Endothelial cell of umbilical vein (primary cell): ENCODE results near the gene CKS1B. TPM values are rescaled to one million over a fixed set of nuclear protein-coding genes. Genes with fewer than 3 reads are reported as not detected.

Source experiments
- BruUV-seq: library from RNA; stranded (reverse); fragments of 400-500 nt; replicated peaks from 2 replicates; lab custom pipeline; 2021; lab: Mats Ljungman, UMichigan
- CTCF ChIA-PET: fragments of 300-600, 350-600 bp; sonication (Branson Sonifier 250); formaldehyde crosslinking; loops from one replicate; lab custom pipeline; 2021; ENCODE audit warnings: antibody characterized with exemption, inconsistent platforms; lab: Charles Lee
- POLR2A ChIA-PET: fragments of 300-600, 350-600 bp; sonication (Branson Sonifier 250); formaldehyde crosslinking; loops from one replicate; lab custom pipeline; 2021; ENCODE audit warnings: antibody characterized with exemption, inconsistent platforms; lab: Charles Lee
- DNase-seq: peaks from one replicate; pipeline ENCODE4 v3.0.0-alpha.2; 2011; ENCODE audit warnings: low read depth, low spot score
- FAIRE-seq: peaks from 2 replicates; lab custom pipeline; 2011; peaks lifted over from hg19 to GRCh38; lab: Jason Lieb, UNC
- H2AFZ ChIP-seq: 2 replicates; pipeline ENCODE4 v1.6.0; 2012; ENCODE audit warnings: low read depth, low read length, control low read depth, inconsistent platforms
- H3K27ac ChIP-seq: 2 replicates; pipeline ENCODE4 v1.5.1; 2011; ENCODE audit warnings: low read depth, mild to moderate bottlenecking, control low read depth, low read length, moderate library complexity; ENCODE audit not compliant: insufficient read depth
- H3K27me3 ChIP-seq, 2 experiments: 2 replicates each; pipeline versions ENCODE4 v1.6.0 to v1.6.1; 2011; ENCODE audit warnings: low read length in 2 of 2, mixed read lengths in 1 of 2; ENCODE audit not compliant: control insufficient read depth in 2 of 2, insufficient read depth in 2 of 2
- H3K36me3 ChIP-seq, 2 experiments: 2 replicates in 1 of 2; 3 replicates in 1 of 2; pipeline ENCODE4 v1.5.1; 2011; ENCODE audit warnings: low read length in 2 of 2, mild to moderate bottlenecking in 1 of 2, moderate library complexity in 1 of 2; ENCODE audit not compliant: control insufficient read depth in 2 of 2, insufficient read depth in 2 of 2; ENCODE audit errors: extremely low read depth in 1 of 2
- H3K4me1 ChIP-seq: 3 replicates; pipeline ENCODE4 v1.5.1; 2011; ENCODE audit warnings: mild to moderate bottlenecking, low read length; ENCODE audit not compliant: control insufficient read depth, insufficient read depth; ENCODE audit errors: extremely low read depth
- H3K4me2 ChIP-seq: 2 replicates; pipeline ENCODE4 v1.6.1; 2011; ENCODE audit warnings: low read length, control low read depth, mixed read lengths; ENCODE audit not compliant: insufficient read depth
- H3K4me3 ChIP-seq, 3 experiments: fragments of 200-600 bp in 1 of 3; sonication (generic), shearing (Covaris generic) in 1 of 3; replicated peaks in 1 of 3; 2 replicates each; pipeline ENCODE4 v1.5.1; 2011 to 2016; ENCODE audit warnings: control low read depth in 3 of 3, low read length in 3 of 3, mild to moderate bottlenecking in 2 of 3, inconsistent platforms in 1 of 3, low read depth in 1 of 3, moderate library complexity in 1 of 3; ENCODE audit not compliant: insufficient read depth in 1 of 3
- H3K79me2 ChIP-seq: 2 replicates; pipeline ENCODE4 v1.6.0; 2012; ENCODE audit warnings: low read length, inconsistent platforms; ENCODE audit not compliant: control insufficient read depth, insufficient read depth
- H3K9ac ChIP-seq: replicated peaks from 2 replicates; pipeline ENCODE3; 2011; ENCODE audit warnings: low read length, control low read depth; ENCODE audit not compliant: insufficient read depth; ENCODE audit errors: extremely low read depth
- H3K9me1 ChIP-seq: replicated peaks from 3 replicates; pipeline ENCODE4 v1.6.0; 2011; ENCODE audit warnings: mild to moderate bottlenecking, low read length; ENCODE audit not compliant: control insufficient read depth, insufficient read depth; ENCODE audit errors: extremely low read depth
- H3K9me3 ChIP-seq: replicated peaks from 2 replicates; pipeline ENCODE4 v1.5.1; 2012; ENCODE audit warnings: low read length, inconsistent platforms; ENCODE audit not compliant: control insufficient read depth, insufficient read depth
- H4K20me1 ChIP-seq: replicated peaks from 2 replicates; pipeline ENCODE3; 2011; ENCODE audit warnings: mild to moderate bottlenecking, low read length; ENCODE audit not compliant: control insufficient read depth, insufficient read depth; ENCODE audit errors: extremely low read depth
- CTCF ChIP-seq, 2 donors: IDR thresholded peaks; 1 replicate in 1 of 2; 2 replicates in 1 of 2; pipeline ENCODE4 v1.5.1; 2011; ENCODE audit warnings: low read length in 2 of 2, mild to moderate bottlenecking in 2 of 2, moderate library complexity in 2 of 2, control low read depth in 1 of 2, inconsistent platforms in 1 of 2, low read depth in 1 of 2; ENCODE audit not compliant: insufficient read depth in 1 of 2; ENCODE audit errors: extremely low read depth in 1 of 2
- EZH2 ChIP-seq: IDR thresholded peaks from 2 replicates; pipeline ENCODE4 v1.6.1; 2012; ENCODE audit warnings: borderline replicate concordance, low read depth, mild to moderate bottlenecking, moderate library complexity, low read length, inconsistent platforms; ENCODE audit not compliant: severe bottlenecking
- FOS ChIP-seq: IDR thresholded peaks from 2 replicates; pipeline ENCODE4 v1.6.1; 2011; ENCODE audit warnings: mild to moderate bottlenecking, low read length, moderate library complexity, borderline replicate concordance; ENCODE audit not compliant: insufficient read depth
- GATA2 ChIP-seq: IDR thresholded peaks from 2 replicates; pipeline ENCODE4 v1.7.0; 2011; ENCODE audit warnings: low read depth, mild to moderate bottlenecking, moderate library complexity, mixed read lengths, low read length; ENCODE audit not compliant: insufficient read length, insufficient read depth
- MAX ChIP-seq: IDR thresholded peaks from 2 replicates; pipeline ENCODE4 v1.6.1; 2011; ENCODE audit not compliant: insufficient read depth, insufficient read length
- MYC ChIP-seq: IDR thresholded peaks from one replicate; pipeline ENCODE4 v1.6.1; 2011; ENCODE audit warnings: mild to moderate bottlenecking, low read depth, low read length
- POLR2A ChIP-seq: IDR thresholded peaks from 2 replicates; pipeline ENCODE4 v1.6.1; 2012; ENCODE audit warnings: low read depth, mild to moderate bottlenecking, control low read depth, low read length
- POLR2AphosphoS5 ChIP-seq: IDR thresholded peaks from 2 replicates; pipeline ENCODE4 v1.6.1; 2012; ENCODE audit warnings: low read depth, mild to moderate bottlenecking, control low read depth, low read length, moderate library complexity; ENCODE audit not compliant: insufficient read depth
- dilution Hi-C: fragments of 300-500 bp; cut with MboI; formaldehyde crosslinking; loops from one replicate; pipeline ENCODE4 v1.15.0; 2019; ENCODE audit warnings: low sequenced_read_pairs; ENCODE audit not compliant: extremely low pct_ligation_motif_present
- intact Hi-C: fragments of 100-400 bp; cut with micrococcal nuclease; formaldehyde crosslinking; loops from one replicate; pipeline ENCODE4 v1.10.0; 2022
- polyA plus RNA-seq, 4 experiments: library from polyadenylated mRNA; depleted of rRNA in 3 of 4; stranded (reverse) in 3 of 4; unstranded in 1 of 4; fragments of >200 nt; gene quantifications; 2 replicates each; pipeline versions ENCODE4 v1.2.1 to v1.2.3, GENCODE V29; 2011 to 2012; ENCODE audit warnings: missing spikeins in 1 of 4
- total RNA-seq: library from RNA; stranded (reverse); gene quantifications from 2 replicates; pipeline ENCODE4 v1.2.3, GENCODE V29; 2021

The CKS1B gene
- total and polyA plus RNA-seq, 2 donors (not counting 3 experiments of a cell fraction or from before 2014, with no cell fraction given) = 126 to 280 TPM

GRCh38 chr1:155022136-155022926 lies 47.9 kb downstream of the CKS1B start:
- Histone ChIP-seq H3K9me1 (no peaks in the 10 kb centered on the region), H4K20me1 (no peaks in the 10 kb centered on the region), H3K27me3 (no peaks in the 10 kb centered on the region), H3K27ac (no peak overlapping the region), H3K9ac (no peak overlapping the region), H3K4me1 (peaks cover 5% of the 10 kb centered on the region), H3K79me2 (no peaks in the 10 kb centered on the region), H3K36me3 (no peaks in the 10 kb centered on the region), H3K4me3 (no peak overlapping the region), H3K4me2 (no peak overlapping the region), H3K9me3 (no peaks in the 10 kb centered on the region), H2AFZ (no peak overlapping the region)
- DNase-seq (no peak), FAIRE-seq (no peak)
- no TSS peak for BruUV-seq
- ChIA-PET POLR2A (no interaction called here), CTCF (interaction anchor here (0.8 to 2.5 kb wide), 7 partner anchors 18 to 79 kb away, joined by 3 to 7 read pairs (median 4); partner anchors contain the start of gene ADAM15)
- TF ChIP-seq EZH2 = no peak
- TF ChIP-seq GATA2 = no peak
- no peak for TF ChIP-seq POLR2AphosphoS5
- TF ChIP-seq MAX = no peak
- no peak for TF ChIP-seq POLR2A
- no peak for TF ChIP-seq CTCF (IDR thresholded peaks at IDR 0.05; ENCODE audit: extremely low read depth in 1 of 2, insufficient read depth in 1 of 2, low read depth in 1 of 2, low read length in 2 of 2)
- no peak for TF ChIP-seq MYC
- TF ChIP-seq FOS = no peak
- dilution Hi-C loops (no loop called here), intact Hi-C loops (no loop called here)
